ENCODE measurements around the gene BTAF1. TPM values are rescaled to one million over a fixed set of nuclear protein-coding genes. Genes with fewer than 3 reads are reported as not detected.

The BTAF1 gene
- polyA plus RNA-seq, 1 donor (not counting 4 experiments of a cell fraction or from before 2014, with no cell fraction given): 42.9 TPM

DNA sequence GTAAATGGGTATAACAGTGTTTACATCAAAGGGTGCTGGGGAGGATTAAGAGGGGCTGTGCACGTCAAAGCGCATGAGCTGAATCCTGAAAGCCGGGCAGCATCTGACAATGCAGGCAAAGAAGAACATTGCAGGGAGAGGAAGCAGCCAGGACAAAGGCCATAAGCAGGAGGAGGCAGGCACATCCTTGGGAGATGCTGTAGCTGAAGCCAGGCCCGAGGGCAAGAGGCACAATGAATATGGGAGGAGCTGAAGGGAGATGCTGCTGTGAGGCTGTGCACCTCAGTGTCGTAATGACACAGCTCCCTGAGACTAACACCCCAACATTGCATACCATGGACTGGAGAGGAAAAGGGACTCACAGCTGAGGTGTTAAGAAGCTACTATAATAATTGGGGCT, 129.2 kb downstream of the BTAF1 start:
- H3K27me3 ChIP-seq (ENCODE audit: control insufficient read depth, extremely low read depth, insufficient read depth, low read length): no peaks in the 10 kb centered on the region
- H3K27ac ChIP-seq (ENCODE audit: control insufficient read depth, insufficient read depth, low read length): no peak overlapping the region
- H4K20me1 ChIP-seq (ENCODE audit: control insufficient read depth, extremely low read depth, insufficient read depth, low read length): no peaks in the 10 kb centered on the region
- no peak for DNase-seq (ENCODE audit: low read depth, low spot score)
- no peak overlapping the region for H3K4me3 ChIP-seq (ENCODE audit: control insufficient read depth in 2 of 3, extremely low read depth in 1 of 3, insufficient read depth in 2 of 3, low read depth in 1 of 3, low read length in 3 of 3)
- H3K36me3 ChIP-seq (ENCODE audit: control insufficient read depth in 2 of 2, extremely low read depth in 1 of 2, insufficient read depth in 2 of 2, low read length in 2 of 2): peaks cover 0 to 2% of the 10 kb centered on the region in 2 experiments
- H3K9me1 ChIP-seq (ENCODE audit: control insufficient read depth, extremely low read depth, insufficient read depth, low read length): no peaks in the 10 kb centered on the region
- no peak for TF ChIP-seq EZH2 (IDR thresholded peaks at IDR 0.05; ENCODE audit: low read length)
- TF ChIP-seq, protein P1, sequence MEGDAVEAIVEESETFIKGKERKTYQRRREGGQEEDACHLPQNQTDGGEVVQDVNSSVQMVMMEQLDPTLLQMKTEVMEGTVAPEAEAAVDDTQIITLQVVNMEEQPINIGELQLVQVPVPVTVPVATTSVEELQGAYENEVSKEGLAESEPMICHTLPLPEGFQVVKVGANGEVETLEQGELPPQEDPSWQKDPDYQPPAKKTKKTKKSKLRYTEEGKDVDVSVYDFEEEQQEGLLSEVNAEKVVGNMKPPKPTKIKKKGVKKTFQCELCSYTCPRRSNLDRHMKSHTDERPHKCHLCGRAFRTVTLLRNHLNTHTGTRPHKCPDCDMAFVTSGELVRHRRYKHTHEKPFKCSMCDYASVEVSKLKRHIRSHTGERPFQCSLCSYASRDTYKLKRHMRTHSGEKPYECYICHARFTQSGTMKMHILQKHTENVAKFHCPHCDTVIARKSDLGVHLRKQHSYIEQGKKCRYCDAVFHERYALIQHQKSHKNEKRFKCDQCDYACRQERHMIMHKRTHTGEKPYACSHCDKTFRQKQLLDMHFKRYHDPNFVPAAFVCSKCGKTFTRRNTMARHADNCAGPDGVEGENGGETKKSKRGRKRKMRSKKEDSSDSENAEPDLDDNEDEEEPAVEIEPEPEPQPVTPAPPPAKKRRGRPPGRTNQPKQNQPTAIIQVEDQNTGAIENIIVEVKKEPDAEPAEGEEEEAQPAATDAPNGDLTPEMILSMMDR (optimal IDR thresholded peaks at IDR 0.05 in 1 of 3, IDR thresholded peaks at IDR 0.05 in 1 of 3, conservative IDR thresholded peaks at IDR 0.05 in 1 of 3; ENCODE audit: extremely low read depth in 1 of 3, insufficient read depth in 2 of 3, low read length in 3 of 3): no peak
- no peak for FAIRE-seq
- H3K9me3 ChIP-seq (ENCODE audit: control insufficient read depth, low read depth, low read length): no peaks in the 10 kb centered on the region
- H3K4me1 ChIP-seq (ENCODE audit: control insufficient read depth, extremely low read depth, insufficient read depth, low read length): no peaks in the 10 kb centered on the region
- dilution Hi-C loops (cut with MboI; ENCODE audit: extremely low pct_ligation_motif_present, low sequenced_read_pairs): no loop called here
- no peak overlapping the region for H3K9ac ChIP-seq (ENCODE audit: control insufficient read depth, extremely low read depth, insufficient read depth, low read length)
- H3K4me2 ChIP-seq (ENCODE audit: control insufficient read depth, extremely low read depth, insufficient read depth, low read depth, low read length): no peak overlapping the region
- H2AFZ ChIP-seq (ENCODE audit: control insufficient read depth, low read length): no peak overlapping the region
- H3K79me2 ChIP-seq (ENCODE audit: control insufficient read depth, insufficient read depth, low read length): no peaks in the 10 kb centered on the region

- H2AFZ ChIP-seq (ENCODE audit: control insufficient read depth, low read length): no peak overlapping the region
- no peak for FAIRE-seq
- H3K79me2 ChIP-seq (ENCODE audit: control insufficient read depth, insufficient read depth, low read length): no peaks in the 10 kb centered on the region
- no peaks in the 10 kb centered on the region for H3K9me3 ChIP-seq (ENCODE audit: control insufficient read depth, low read depth, low read length)
- no peaks in the 10 kb centered on the region for H3K27me3 ChIP-seq (ENCODE audit: control insufficient read depth, extremely low read depth, insufficient read depth, low read length)
- dilution Hi-C loops (cut with MboI; ENCODE audit: extremely low pct_ligation_motif_present, low sequenced_read_pairs): no loop called here
- H3K9me1 ChIP-seq (ENCODE audit: control insufficient read depth, extremely low read depth, insufficient read depth, low read length): no peaks in the 10 kb centered on the region
- no peak overlapping the region for H3K9ac ChIP-seq (ENCODE audit: control insufficient read depth, extremely low read depth, insufficient read depth, low read length)
- no peaks in the 10 kb centered on the region for H4K20me1 ChIP-seq (ENCODE audit: control insufficient read depth, extremely low read depth, insufficient read depth, low read length)
- DNase-seq (ENCODE audit: low read depth, low spot score): no peak
- H3K4me3 ChIP-seq (ENCODE audit: control insufficient read depth in 2 of 3, extremely low read depth in 1 of 3, insufficient read depth in 2 of 3, low read depth in 1 of 3, low read length in 3 of 3): no peak overlapping the region
- TF ChIP-seq, protein P1 (optimal IDR thresholded peaks at IDR 0.05 in 1 of 3, IDR thresholded peaks at IDR 0.05 in 1 of 3, conservative IDR thresholded peaks at IDR 0.05 in 1 of 3; ENCODE audit: extremely low read depth in 1 of 3, insufficient read depth in 2 of 3, low read length in 3 of 3): no peak
- no peak for TF ChIP-seq EZH2 (IDR thresholded peaks at IDR 0.05; ENCODE audit: low read length)
- H3K4me2 ChIP-seq (ENCODE audit: control insufficient read depth, extremely low read depth, insufficient read depth, low read depth, low read length): no peak overlapping the region
- no peak overlapping the region for H3K27ac ChIP-seq (ENCODE audit: control insufficient read depth, insufficient read depth, low read length)
- H3K4me1 ChIP-seq (ENCODE audit: control insufficient read depth, extremely low read depth, insufficient read depth, low read length): no peaks in the 10 kb centered on the region
- H3K36me3 ChIP-seq (ENCODE audit: control insufficient read depth in 2 of 2, extremely low read depth in 1 of 2, insufficient read depth in 2 of 2, low read length in 2 of 2): peaks cover 0 to 2% of the 10 kb centered on the region in 2 experiments
Measured at GRCh38 chr10:92054807-92055206, 131.2 kb downstream of the BTAF1 start.

Data from keratinocyte (primary cell).